GM12878 (cell line): ENCODE data around the gene PCLO. TPM values are rescaled to one million over a fixed set of nuclear protein-coding genes. Genes with fewer than 3 reads are reported as not detected.

Experiments used
- ATAC-seq: fragments of 200-7000 bp; cut with Tn5 transposase; 3 replicates; pipeline ENCODE4 v1.9.1; 2020; ENCODE audit warnings: mild to moderate bottlenecking, moderate library complexity
- BruUV-seq: library from RNA; stranded (reverse); fragments of 400-500 nt; replicated peaks from 2 replicates; lab custom pipeline; 2021; lab: Mats Ljungman, UMichigan
- CTCF ChIA-PET: fragments of 300-600 bp; sonication (Branson Sonifier 250); formaldehyde crosslinking; extraction: SDS; loops from one replicate; lab custom pipeline; 2021; ENCODE audit warnings: inconsistent platforms; lab: Yijun Ruan, JAX
- POLR2A ChIA-PET: fragments of 350-600 bp; formaldehyde crosslinking; extraction: SDS; loops from one replicate; lab custom pipeline; 2021; ENCODE audit warnings: inconsistent platforms; lab: Charles Lee
- RAD21 ChIA-PET: fragments of 300-600 bp; sonication (Branson Sonifier 250); formaldehyde crosslinking; loops from one replicate; lab custom pipeline; 2023; ENCODE audit warnings: antibody characterized with exemption; ENCODE audit not compliant: unreplicated experiment; lab: Charles Lee
- SMC1A ChIA-PET: fragments of 300-600 bp; sonication (Branson Sonifier 250); formaldehyde crosslinking; loops from one replicate; lab custom pipeline; 2023; ENCODE audit not compliant: unreplicated experiment, uncharacterized antibody; lab: Charles Lee
- DNase-seq: peaks from one replicate; pipeline ENCODE4 v3.0.0-alpha.2; 2011; ENCODE audit warnings: low read depth, low spot score
- FAIRE-seq: peaks from 3 replicates; lab custom pipeline; 2011; peaks lifted over from hg19 to GRCh38; lab: Jason Lieb, UNC
- H2AFZ ChIP-seq: 2 replicates; pipeline ENCODE4 v1.6.0; 2011; ENCODE audit warnings: low read depth, low read length, control low read depth; ENCODE audit not compliant: control insufficient read depth
- H3K27ac ChIP-seq: 2 replicates; pipeline ENCODE4 v1.5.1; 2011; ENCODE audit warnings: control low read depth; ENCODE audit not compliant: control insufficient read depth, insufficient read depth
- H3K27me3 ChIP-seq, 2 experiments: replicated peaks in 1 of 2; 2 replicates each; pipeline versions ENCODE4 v1.6.0 to v1.6.1; 2011; ENCODE audit warnings: low read length in 1 of 2; ENCODE audit not compliant: control insufficient read depth in 2 of 2, insufficient read depth in 2 of 2
- H3K36me3 ChIP-seq, 2 experiments: 2 replicates each; pipeline ENCODE4 v1.5.1; 2011; ENCODE audit warnings: low read length in 1 of 2; ENCODE audit not compliant: control insufficient read depth in 2 of 2, insufficient read depth in 2 of 2
- H3K4me1 ChIP-seq: 2 replicates; pipeline ENCODE4 v1.6.1; 2011; ENCODE audit warnings: mild to moderate bottlenecking, low read length, moderate library complexity, mixed read lengths; ENCODE audit not compliant: control insufficient read depth, insufficient read depth
- H3K4me2 ChIP-seq: 2 replicates; pipeline ENCODE4 v1.6.0; 2011; ENCODE audit warnings: control low read depth; ENCODE audit not compliant: control insufficient read depth, insufficient read depth
- H3K4me3 ChIP-seq: fragments of 200-600 bp; sonication (generic); 2 replicates; pipeline ENCODE4 v1.5.1; 2016
- H3K79me2 ChIP-seq: 2 replicates; pipeline ENCODE4 v1.6.0; 2011; ENCODE audit warnings: low read length; ENCODE audit not compliant: control insufficient read depth, insufficient read depth
- H3K9ac ChIP-seq: 2 replicates; pipeline ENCODE4 v1.8.0; 2011; ENCODE audit warnings: low read length, control low read depth, mixed read lengths; ENCODE audit not compliant: control insufficient read depth, insufficient read depth
- H3K9me3 ChIP-seq: replicated peaks from 3 replicates; pipeline ENCODE4 v1.5.1; 2011; ENCODE audit warnings: mild to moderate bottlenecking, low read length; ENCODE audit not compliant: control insufficient read depth, insufficient read depth
- H4K20me1 ChIP-seq: 2 replicates; pipeline ENCODE4 v1.6.0; 2011; ENCODE audit not compliant: control insufficient read depth, insufficient read depth
- ATF2 ChIP-seq: IDR thresholded peaks from 2 replicates; pipeline ENCODE4 v1.6.1; 2012; ENCODE audit warnings: low read length, inconsistent platforms
- BMI1 ChIP-seq: fragments of 450-650 bp; IDR thresholded peaks from 2 replicates; pipeline ENCODE4 v1.6.1; 2016; ENCODE audit warnings: mild to moderate bottlenecking, moderate library complexity, borderline replicate concordance
- ETV6 ChIP-seq, 2 experiments: fragments of 450-650 bp in 1 of 2; IDR thresholded peaks in 1 of 2; conservative IDR thresholded peaks in 1 of 2; 2 replicates each; pipeline ENCODE4 v1.6.1; 2014; ENCODE audit warnings: antibody characterized with exemption in 1 of 2, borderline replicate concordance in 1 of 2, low read depth in 1 of 2, mild to moderate bottlenecking in 1 of 2, moderate library complexity in 1 of 2
- EZH2 ChIP-seq: IDR thresholded peaks from 2 replicates; pipeline ENCODE4 v1.6.1; 2012; ENCODE audit warnings: low read depth, mild to moderate bottlenecking, control low read depth, inconsistent platforms, low read length, borderline replicate concordance; ENCODE audit not compliant: control insufficient read depth
- HDAC6 ChIP-seq: fragments of 200-600 bp; sonication (generic); IDR thresholded peaks from one replicate; pipeline ENCODE4 v1.8.0; 2017; ENCODE audit warnings: antibody characterized with exemption; ENCODE audit not compliant: unreplicated experiment
- MEF2B ChIP-seq: fragments of 450-650 bp; IDR thresholded peaks from 2 replicates; pipeline ENCODE4 v1.6.1; 2018; ENCODE audit warnings: mild to moderate bottlenecking, moderate library complexity; ENCODE audit not compliant: partially characterized antibody, poor library complexity, severe bottlenecking
- PAX5 ChIP-seq: IDR thresholded peaks from 2 replicates; pipeline ENCODE4 v1.6.1; 2011; ENCODE audit warnings: low read depth, low read length, borderline replicate concordance
- PAX8 ChIP-seq: fragments of 450-650 bp; IDR thresholded peaks from 2 replicates; pipeline ENCODE4 v1.6.1; 2017; ENCODE audit warnings: mild to moderate bottlenecking, moderate library complexity
- PML ChIP-seq: IDR thresholded peaks from 2 replicates; pipeline ENCODE4 v1.6.1; 2012; ENCODE audit warnings: low read length, inconsistent platforms
- RAD51 ChIP-seq: fragments of 450-650 bp; IDR thresholded peaks from 2 replicates; pipeline ENCODE4 v1.6.1; 2016; ENCODE audit warnings: moderate library complexity, mild to moderate bottlenecking, inconsistent platforms
- SP1 ChIP-seq: IDR thresholded peaks from one replicate; pipeline ENCODE4 v1.6.1; 2011; ENCODE audit warnings: low read depth, low read length
- SPI1 ChIP-seq: IDR thresholded peaks from 2 replicates; pipeline ENCODE4 v1.6.1; 2011; ENCODE audit warnings: low read depth, mild to moderate bottlenecking, low read length, moderate library complexity, borderline replicate concordance; ENCODE audit not compliant: insufficient read depth
- TAF1 ChIP-seq: IDR thresholded peaks from 2 replicates; pipeline ENCODE4 v1.6.1; 2011; ENCODE audit warnings: mild to moderate bottlenecking, low read depth, low read length, borderline replicate concordance
- TCF3 ChIP-seq: IDR thresholded peaks from 2 replicates; pipeline ENCODE4 v1.6.1; 2012; ENCODE audit warnings: low read depth, mild to moderate bottlenecking, low read length, borderline replicate concordance; ENCODE audit not compliant: insufficient read depth
- WGBS: methylation state at CpG from one replicate; pipeline ENCODE4 v1.1.6; 2016; ENCODE audit warnings: low lambda C conversion rate; ENCODE audit not compliant: insufficient replicate concordance, insufficient coverage; ENCODE audit errors: missing lambda C conversion rate; 5-methylcytosine and 5-hydroxymethylcytosine counted together
- in situ Hi-C: fragments of 300-500 bp; cut with MboI; formaldehyde crosslinking; loops from 9 replicates; pipeline ENCODE4 v1.14.3; 2018; ENCODE audit warnings: mixed read lengths
- intact Hi-C: fragments of 100-400 bp; cut with micrococcal nuclease; formaldehyde crosslinking; loops from one replicate; pipeline ENCODE4 v1.14.2; 2022; ENCODE audit not compliant: unreplicated experiment
- polyA plus RNA-seq, 11 experiments: library from polyadenylated mRNA; depleted of rRNA in 4 of 11; unstranded in 6 of 11; stranded (reverse) in 5 of 11; fragments of >200 nt; fragmentation: Nextera tagmentation in 4 of 11; fragmentation: Illumina TruSeq in 1 of 11; extraction: Ambion mirVana in 4 of 11; extraction: Trizol in 1 of 11; gene quantifications; 1 replicate in 1 of 11; 2 replicates in 10 of 11; pipeline versions ENCODE4 v1.2.1 to v1.2.3, GENCODE V29; 2011 to 2016; ENCODE audit warnings: inconsistent platforms in 2 of 11, missing spikeins in 2 of 11, low read depth in 1 of 11
- total RNA-seq, 4 experiments: library from RNA; depleted of rRNA in 3 of 4; stranded (reverse); fragments of >200 nt in 3 of 4; fragmentation: Illumina TruSeq in 1 of 4; extraction: Trizol in 1 of 4; gene quantifications; 2 replicates each; pipeline versions ENCODE4 v1.2.1 to v1.2.3, GENCODE V29; 2013 to 2021
- TF ChIP-seq, protein P1 (sequence below): fragments of 450-650 bp; IDR thresholded peaks from 2 replicates; pipeline ENCODE4 v1.6.1; 2016; ENCODE audit warnings: mild to moderate bottlenecking
- TF ChIP-seq, protein P2 (sequence below): fragments of 450-650 bp; IDR thresholded peaks from 2 replicates; pipeline ENCODE4 v1.6.1; 2017; ENCODE audit warnings: low read depth, mild to moderate bottlenecking, moderate library complexity
- TF ChIP-seq, protein P3 (sequence below): fragments of 450-650 bp; IDR thresholded peaks from 2 replicates; pipeline ENCODE4 v1.6.1; 2017; ENCODE audit warnings: mild to moderate bottlenecking, moderate library complexity

Gene PCLO
- total and polyA plus RNA-seq, 10 of the 15 experiments (the other 5 are each of a cell fraction or from before 2014, with no cell fraction given), result 0.01 to 0.08 (median 0.03) TPM; not detected in 6

DNA sequence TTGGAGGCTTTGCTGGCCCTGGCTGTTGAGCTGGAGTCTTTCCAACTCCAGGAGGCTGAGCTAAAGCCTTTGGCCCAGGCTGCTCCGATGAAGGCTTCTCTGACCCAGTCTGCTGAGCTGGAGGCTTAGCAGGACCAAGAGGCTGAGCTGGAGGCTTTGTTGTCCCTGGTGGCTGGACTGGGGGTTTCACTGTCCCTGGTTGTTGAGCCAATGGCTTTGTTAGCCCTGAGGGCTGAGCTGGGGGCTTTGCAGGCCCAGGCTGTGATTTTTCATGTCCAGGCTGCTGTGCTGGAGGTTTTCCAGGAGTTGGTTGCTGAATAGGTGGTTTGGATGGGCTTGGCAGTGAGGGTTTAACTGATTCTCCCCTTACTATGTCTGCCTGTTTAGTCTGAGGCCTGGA, 7.3 kb downstream of the PCLO start:
- no peaks in the 10 kb centered on the region for H3K4me1 ChIP-seq
- 0% methylated on average over 1 of the region's 1 CpG for WGBS
- no peaks in the 10 kb centered on the region for H3K79me2 ChIP-seq
- FAIRE-seq (no peak), ATAC-seq (no peak), DNase-seq (no peak)
- H3K4me2 ChIP-seq, result no peak overlapping the region
- H3K27me3 ChIP-seq, result no peaks in the 10 kb centered on the region
- in situ Hi-C loops, result no loop called here
- no peak overlapping the region for H3K9ac ChIP-seq
- intact Hi-C loops, result no loop called here
- ChIA-PET POLR2A (no interaction called here), SMC1A (no interaction called here), RAD21 (no interaction called here), CTCF (no interaction called here)
- H3K27ac ChIP-seq, result no peak overlapping the region
- H3K9me3 ChIP-seq, result no peaks in the 10 kb centered on the region
- no peak overlapping the region for H2AFZ ChIP-seq
- no peaks in the 10 kb centered on the region for H4K20me1 ChIP-seq
- BruUV-seq, result no TSS peak
- H3K36me3 ChIP-seq, result no peaks in the 10 kb centered on the region
- no peak overlapping the region for H3K4me3 ChIP-seq
- TF ChIP-seq SPI1 (no peak), SP1 (no peak), BMI1 (no peak), TCF3 (no peak), ATF2 (no peak), ETV6 (conservative IDR thresholded peaks at IDR 0.05 in 1 of 2, IDR thresholded peaks at IDR 0.05 in 1 of 2; ENCODE audit: borderline replicate concordance in 1 of 2, low read depth in 1 of 2) (no peak), TAF1 (no peak), EZH2 (no peak), MEF2B (no peak), RAD51 (no peak), PAX8 (no peak), PML (no peak), HDAC6 (no peak), PAX5 (no peak)
- TF ChIP-seq, protein P1, sequence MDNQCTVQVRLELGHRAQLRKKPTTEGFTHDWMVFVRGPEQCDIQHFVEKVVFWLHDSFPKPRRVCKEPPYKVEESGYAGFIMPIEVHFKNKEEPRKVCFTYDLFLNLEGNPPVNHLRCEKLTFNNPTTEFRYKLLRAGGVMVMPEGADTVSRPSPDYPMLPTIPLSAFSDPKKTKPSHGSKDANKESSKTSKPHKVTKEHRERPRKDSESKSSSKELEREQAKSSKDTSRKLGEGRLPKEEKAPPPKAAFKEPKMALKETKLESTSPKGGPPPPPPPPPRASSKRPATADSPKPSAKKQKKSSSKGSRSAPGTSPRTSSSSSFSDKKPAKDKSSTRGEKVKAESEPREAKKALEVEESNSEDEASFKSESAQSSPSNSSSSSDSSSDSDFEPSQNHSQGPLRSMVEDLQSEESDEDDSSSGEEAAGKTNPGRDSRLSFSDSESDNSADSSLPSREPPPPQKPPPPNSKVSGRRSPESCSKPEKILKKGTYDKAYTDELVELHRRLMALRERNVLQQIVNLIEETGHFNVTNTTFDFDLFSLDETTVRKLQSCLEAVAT, result no peak
- TF ChIP-seq, protein P2, sequence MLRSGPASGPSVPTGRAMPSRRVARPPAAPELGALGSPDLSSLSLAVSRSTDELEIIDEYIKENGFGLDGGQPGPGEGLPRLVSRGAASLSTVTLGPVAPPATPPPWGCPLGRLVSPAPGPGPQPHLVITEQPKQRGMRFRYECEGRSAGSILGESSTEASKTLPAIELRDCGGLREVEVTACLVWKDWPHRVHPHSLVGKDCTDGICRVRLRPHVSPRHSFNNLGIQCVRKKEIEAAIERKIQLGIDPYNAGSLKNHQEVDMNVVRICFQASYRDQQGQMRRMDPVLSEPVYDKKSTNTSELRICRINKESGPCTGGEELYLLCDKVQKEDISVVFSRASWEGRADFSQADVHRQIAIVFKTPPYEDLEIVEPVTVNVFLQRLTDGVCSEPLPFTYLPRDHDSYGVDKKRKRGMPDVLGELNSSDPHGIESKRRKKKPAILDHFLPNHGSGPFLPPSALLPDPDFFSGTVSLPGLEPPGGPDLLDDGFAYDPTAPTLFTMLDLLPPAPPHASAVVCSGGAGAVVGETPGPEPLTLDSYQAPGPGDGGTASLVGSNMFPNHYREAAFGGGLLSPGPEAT, result no peak
- TF ChIP-seq, protein P3, sequence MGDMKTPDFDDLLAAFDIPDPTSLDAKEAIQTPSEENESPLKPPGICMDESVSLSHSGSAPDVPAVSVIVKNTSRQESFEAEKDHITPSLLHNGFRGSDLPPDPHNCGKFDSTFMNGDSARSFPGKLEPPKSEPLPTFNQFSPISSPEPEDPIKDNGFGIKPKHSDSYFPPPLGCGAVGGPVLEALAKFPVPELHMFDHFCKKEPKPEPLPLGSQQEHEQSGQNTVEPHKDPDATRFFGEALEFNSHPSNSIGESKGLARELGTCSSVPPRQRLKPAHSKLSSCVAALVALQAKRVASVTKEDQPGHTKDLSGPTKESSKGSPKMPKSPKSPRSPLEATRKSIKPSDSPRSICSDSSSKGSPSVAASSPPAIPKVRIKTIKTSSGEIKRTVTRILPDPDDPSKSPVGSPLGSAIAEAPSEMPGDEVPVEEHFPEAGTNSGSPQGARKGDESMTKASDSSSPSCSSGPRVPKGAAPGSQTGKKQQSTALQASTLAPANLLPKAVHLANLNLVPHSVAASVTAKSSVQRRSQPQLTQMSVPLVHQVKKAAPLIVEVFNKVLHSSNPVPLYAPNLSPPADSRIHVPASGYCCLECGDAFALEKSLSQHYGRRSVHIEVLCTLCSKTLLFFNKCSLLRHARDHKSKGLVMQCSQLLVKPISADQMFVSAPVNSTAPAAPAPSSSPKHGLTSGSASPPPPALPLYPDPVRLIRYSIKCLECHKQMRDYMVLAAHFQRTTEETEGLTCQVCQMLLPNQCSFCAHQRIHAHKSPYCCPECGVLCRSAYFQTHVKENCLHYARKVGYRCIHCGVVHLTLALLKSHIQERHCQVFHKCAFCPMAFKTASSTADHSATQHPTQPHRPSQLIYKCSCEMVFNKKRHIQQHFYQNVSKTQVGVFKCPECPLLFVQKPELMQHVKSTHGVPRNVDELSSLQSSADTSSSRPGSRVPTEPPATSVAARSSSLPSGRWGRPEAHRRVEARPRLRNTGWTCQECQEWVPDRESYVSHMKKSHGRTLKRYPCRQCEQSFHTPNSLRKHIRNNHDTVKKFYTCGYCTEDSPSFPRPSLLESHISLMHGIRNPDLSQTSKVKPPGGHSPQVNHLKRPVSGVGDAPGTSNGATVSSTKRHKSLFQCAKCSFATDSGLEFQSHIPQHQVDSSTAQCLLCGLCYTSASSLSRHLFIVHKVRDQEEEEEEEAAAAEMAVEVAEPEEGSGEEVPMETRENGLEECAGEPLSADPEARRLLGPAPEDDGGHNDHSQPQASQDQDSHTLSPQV, result no peak
